HG02623 (cell line): ENCODE data around the gene REEP1.
"Not testable (repeated sequence)": the region's sequence is repeated elsewhere in the genome, so short reads cannot be mapped to it uniquely, and the experiment has no call there.

ENCODE experiments used
- ATAC-seq: cut with Tn5 transposase; IDR thresholded peaks from one replicate; pipeline ENCODE4 v1.9.1; 2021; ENCODE audit warnings: moderate library complexity; ENCODE audit not compliant: unreplicated experiment

The REEP1 gene

GRCh38 chr2:86347401-86347800 lies 10.0 kb upstream of the REEP1 start:
- no peak for ATAC-seq

GRCh38 chr2:86345783-86346370 lies 8.5 kb upstream of the REEP1 start:
- ATAC-seq: not testable (repeated sequence)

GRCh38 chr2:86344404-86344803 lies 7.0 kb upstream of the REEP1 start:
- no peak for ATAC-seq

GRCh38 chr2:86342488-86342887 lies 5.1 kb upstream of the REEP1 start:
- no peak for ATAC-seq

- no peak for ATAC-seq
Observed at GRCh38 chr2:86341470-86341869, 4.0 kb upstream of the REEP1 start.

GRCh38 chr2:86338778-86339295 lies 1.4 kb upstream of the REEP1 start:
- ATAC-seq: no peak

- ATAC-seq: no peak
Observed at GRCh38 chr2:86336675-86337243, 667 bp downstream of the REEP1 start.

GRCh38 chr2:86335865-86336674 lies 1.4 kb downstream of the REEP1 start:
- ATAC-seq: no peak

GRCh38 chr2:86333378-86333777 lies 4.0 kb downstream of the REEP1 start:
- no peak for ATAC-seq

GRCh38 chr2:86332654-86333053 lies 4.8 kb downstream of the REEP1 start:
- ATAC-seq: no peak

- ATAC-seq: no peak
Observed at GRCh38 chr2:86331384-86331783, 6.0 kb downstream of the REEP1 start.

- ATAC-seq: no peak
Observed at GRCh38 chr2:86330001-86330400, 7.4 kb downstream of the REEP1 start.

- no peak for ATAC-seq
Observed at GRCh38 chr2:86323273-86324021, 14.0 kb downstream of the REEP1 start.

GRCh38 chr2:86319700-86320580 lies 17.5 kb downstream of the REEP1 start:
- no peak for ATAC-seq

- ATAC-seq: no peak
Observed at GRCh38 chr2:86315084-86315483, 22.3 kb downstream of the REEP1 start.

GRCh38 chr2:86314125-86314524 lies 23.3 kb downstream of the REEP1 start:
- no peak for ATAC-seq

GRCh38 chr2:86313341-86313740 lies 24.1 kb downstream of the REEP1 start:
- ATAC-seq: no peak

- no peak for ATAC-seq
Observed at GRCh38 chr2:86311879-86312278, 25.5 kb downstream of the REEP1 start.

- no peak for ATAC-seq
Observed at GRCh38 chr2:86309966-86310365, 27.5 kb downstream of the REEP1 start.

- ATAC-seq: no peak
Observed at GRCh38 chr2:86308984-86309695, 28.3 kb downstream of the REEP1 start.
